Muscle layer of colon (tissue), 2 donors: ENCODE measurements around the gene PDE4B.
"Not testable (repeated sequence)": the region's sequence is repeated elsewhere in the genome, so short reads cannot be mapped to it uniquely, and the experiment has no call there.

Source experiments
- H3K27ac ChIP-seq: one replicate; pipeline ENCODE4 v1.7.0; 2013; ENCODE audit warnings: low read depth, mild to moderate bottlenecking, low read length, moderate library complexity
- H3K27me3 ChIP-seq, 2 donors: one replicate each; pipeline ENCODE4 v1.7.0; 2013; ENCODE audit warnings: low read length in 2 of 2, mild to moderate bottlenecking in 2 of 2; ENCODE audit not compliant: insufficient read depth in 2 of 2, control insufficient read depth in 1 of 2
- H3K36me3 ChIP-seq: one replicate; pipeline ENCODE4 v1.7.0; 2013; ENCODE audit warnings: mild to moderate bottlenecking, low read length; ENCODE audit not compliant: insufficient read depth
- H3K4me1 ChIP-seq: one replicate; pipeline ENCODE4 v1.7.0; 2013; ENCODE audit warnings: mild to moderate bottlenecking, low read length; ENCODE audit not compliant: insufficient read depth
- H3K4me3 ChIP-seq, 2 donors: one replicate each; pipeline ENCODE4 v1.7.0; 2013; ENCODE audit warnings: low read length in 2 of 2, low read depth in 1 of 2, mild to moderate bottlenecking in 1 of 2, moderate library complexity in 1 of 2
- H3K9ac ChIP-seq: one replicate; pipeline ENCODE4 v1.7.0; 2013; ENCODE audit warnings: low read length
- H3K9me3 ChIP-seq: one replicate; pipeline ENCODE4 v1.7.0; 2013; ENCODE audit warnings: mild to moderate bottlenecking, low read length
- donor health status: abdominal sarcoma.
- donor health status: Adenocarcinoma of cecum.

PDE4B gene

DNA sequence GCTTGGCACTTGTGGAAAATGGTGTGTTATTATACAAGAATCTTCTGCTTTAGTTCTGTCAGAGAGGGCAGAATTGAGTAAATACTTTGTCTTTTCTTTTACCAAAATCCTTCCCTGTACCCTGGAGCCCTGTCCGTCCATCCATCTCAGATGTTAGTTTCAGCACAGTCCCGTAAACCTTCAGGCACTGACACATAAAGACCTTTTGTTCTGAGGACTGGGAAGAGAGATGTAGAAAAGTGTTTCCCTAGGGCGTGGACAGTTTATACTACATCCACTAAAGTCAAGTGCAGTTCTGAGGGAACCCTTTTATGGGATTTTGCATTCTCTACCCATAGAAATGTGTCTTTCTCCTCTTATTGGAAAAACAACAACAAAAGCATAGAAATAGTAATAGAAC is 162.4 kb downstream of the PDE4B start:
- Histone ChIP-seq H3K9ac (no peak overlapping the region), H3K4me3 (no peak overlapping the region), H3K36me3 (no peaks in the 10 kb centered on the region)

DNA sequence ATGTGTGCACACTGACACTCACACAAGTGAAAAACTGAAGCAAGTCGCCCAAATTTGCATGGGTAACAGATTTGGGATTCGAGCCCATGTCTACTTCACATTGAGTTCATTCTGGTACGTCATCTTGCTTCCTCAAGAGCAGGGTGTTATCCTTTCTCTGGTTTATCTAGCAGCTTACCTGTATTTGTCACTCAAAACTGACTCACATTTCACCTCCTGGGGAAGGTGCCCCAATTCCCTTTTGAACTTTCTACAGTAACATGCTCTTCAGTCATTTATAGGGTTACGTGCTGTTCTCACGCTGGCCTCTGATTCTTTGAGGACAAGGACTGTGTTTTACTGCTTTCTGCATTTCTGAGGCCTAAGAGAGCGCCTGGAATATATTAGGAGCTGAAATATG is 162.8 kb downstream of the PDE4B start:
- Histone ChIP-seq H3K9me3 (no peaks in the 10 kb centered on the region), H3K27me3 (no peaks in the 10 kb centered on the region), H3K36me3 (no peaks in the 10 kb centered on the region), H3K9ac (no peak overlapping the region), H3K4me1 (no peaks in the 10 kb centered on the region), H3K27ac (no peak overlapping the region), H3K4me3 (no peak overlapping the region)

More for the DNA sequence above, 162.4 kb downstream of the PDE4B start:
- H3K4me1 ChIP-seq = no peaks in the 10 kb centered on the region
- H3K27ac ChIP-seq = no peak overlapping the region
- H3K27me3 ChIP-seq = no peaks in the 10 kb centered on the region
- no peaks in the 10 kb centered on the region for H3K9me3 ChIP-seq

DNA sequence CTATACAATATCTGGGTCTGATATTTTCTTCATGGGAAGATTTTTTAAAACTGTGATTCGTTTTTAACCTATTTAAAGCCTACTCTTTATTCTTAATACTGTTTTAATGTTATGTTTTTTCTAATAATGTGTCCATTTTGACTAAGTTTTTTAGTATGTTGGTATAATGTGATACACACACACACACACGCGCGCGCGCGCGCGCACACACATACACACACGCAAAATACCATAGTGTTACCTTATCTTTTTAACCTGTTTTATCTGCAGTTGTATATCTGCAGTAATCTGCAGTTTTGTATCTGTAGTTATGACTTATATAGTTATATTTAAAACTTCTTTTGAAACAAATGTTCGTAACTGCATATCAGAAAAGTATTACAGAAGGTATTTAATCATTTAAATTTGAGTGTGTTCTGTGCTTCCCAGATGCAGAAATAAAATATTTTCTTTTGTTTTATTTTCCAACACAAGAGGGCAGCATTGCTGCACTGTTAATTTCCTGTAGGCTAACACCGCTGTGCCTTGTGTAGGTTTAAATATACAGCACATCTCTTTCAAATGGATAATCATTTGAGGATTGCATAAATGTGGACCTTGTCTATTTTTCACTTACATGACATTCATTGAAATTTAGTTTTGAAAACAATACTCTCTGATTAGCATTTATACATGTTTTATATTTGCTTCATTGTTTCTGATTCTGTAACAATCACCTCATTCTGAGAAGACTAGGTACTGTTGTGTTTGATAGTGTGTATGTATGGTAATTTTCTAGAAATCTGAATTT is 166.1 kb downstream of the PDE4B start:
- Histone ChIP-seq H3K36me3 (no peaks in the 10 kb centered on the region), H3K9ac (no peak overlapping the region), H3K27ac (no peak overlapping the region), H3K9me3 (no peaks in the 10 kb centered on the region), H3K4me1 (no peaks in the 10 kb centered on the region), H3K27me3 (no peaks in the 10 kb centered on the region), H3K4me3 (no peak overlapping the region)

DNA sequence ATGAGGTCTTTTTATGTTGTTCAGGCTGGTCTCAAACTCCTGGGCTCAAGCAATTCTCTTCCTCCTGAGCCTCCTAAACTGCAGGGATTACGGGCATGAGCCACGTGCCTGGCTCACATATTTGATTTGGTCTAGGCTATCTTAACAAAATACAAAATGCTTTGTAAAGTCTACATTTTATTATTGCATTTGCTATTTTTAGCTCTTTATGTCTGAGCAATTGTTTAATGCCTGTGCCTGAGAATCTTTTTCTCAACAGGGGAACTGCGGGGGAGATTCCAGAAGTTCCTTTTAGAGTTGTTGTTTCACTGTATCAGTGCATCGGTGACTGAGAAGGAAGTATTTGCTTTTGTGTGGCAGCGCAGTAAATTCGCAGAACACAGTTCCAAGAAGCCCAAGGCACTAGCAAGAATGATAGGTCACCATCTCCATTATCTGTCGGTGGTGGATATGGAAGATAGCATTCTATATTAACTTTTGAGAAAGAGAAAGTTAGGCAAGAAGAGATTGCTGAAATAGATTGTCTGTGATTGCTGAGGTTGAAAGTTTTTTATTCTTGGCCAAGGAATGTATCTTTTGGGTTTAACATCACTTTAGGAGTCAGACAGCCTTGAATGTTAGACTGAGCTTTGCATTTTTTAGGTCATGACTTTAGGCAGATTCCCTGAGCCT is 167.3 kb downstream of the PDE4B start:
- Histone ChIP-seq H3K9me3 (no peaks in the 10 kb centered on the region), H3K36me3 (no peaks in the 10 kb centered on the region), H3K27me3 (no peaks in the 10 kb centered on the region), H3K4me1 (no peaks in the 10 kb centered on the region), H3K27ac (no peak overlapping the region), H3K9ac (no peak overlapping the region), H3K4me3 (no peak overlapping the region)

DNA sequence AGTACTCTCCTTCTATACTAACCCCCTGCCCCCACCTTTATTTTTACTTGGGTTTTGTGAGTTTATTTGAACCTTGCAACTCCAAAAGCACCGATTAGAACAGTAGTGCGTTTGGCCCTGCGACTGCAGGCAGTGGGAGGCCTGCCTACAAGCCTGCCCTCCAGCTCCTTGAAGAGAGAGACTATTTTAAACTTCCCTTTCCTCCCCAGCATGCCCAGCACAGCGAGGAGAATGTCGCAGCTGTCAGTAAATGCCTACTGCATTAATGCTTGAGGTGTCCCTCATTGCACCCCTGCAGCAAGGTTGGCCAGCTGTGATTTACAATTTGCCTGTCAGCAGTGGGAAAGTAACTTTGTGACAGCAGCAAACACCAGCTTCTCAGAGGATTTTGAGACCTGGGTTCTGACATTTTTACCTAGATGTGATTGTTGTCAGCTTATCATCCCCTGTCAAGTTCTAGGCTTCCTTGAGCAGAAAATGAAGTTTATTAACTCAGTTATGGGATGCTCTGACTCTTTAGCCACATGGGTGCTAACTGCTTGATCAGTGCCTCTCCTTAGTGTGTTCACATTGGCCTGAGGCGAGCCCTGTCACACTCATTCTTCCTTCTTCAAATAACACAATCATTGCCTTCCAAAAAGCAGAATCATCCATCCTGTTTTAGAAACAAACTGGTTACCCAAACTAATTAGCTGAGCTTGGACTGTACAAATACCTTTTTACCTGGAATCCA is 170.6 kb downstream of the PDE4B start:
- Histone ChIP-seq H3K27me3 (no peaks in the 10 kb centered on the region), H3K36me3 (no peaks in the 10 kb centered on the region), H3K4me3 (no peak overlapping the region), H3K9ac (no peak overlapping the region), H3K9me3 (no peaks in the 10 kb centered on the region), H3K27ac (no peak overlapping the region), H3K4me1 (no peaks in the 10 kb centered on the region)

DNA sequence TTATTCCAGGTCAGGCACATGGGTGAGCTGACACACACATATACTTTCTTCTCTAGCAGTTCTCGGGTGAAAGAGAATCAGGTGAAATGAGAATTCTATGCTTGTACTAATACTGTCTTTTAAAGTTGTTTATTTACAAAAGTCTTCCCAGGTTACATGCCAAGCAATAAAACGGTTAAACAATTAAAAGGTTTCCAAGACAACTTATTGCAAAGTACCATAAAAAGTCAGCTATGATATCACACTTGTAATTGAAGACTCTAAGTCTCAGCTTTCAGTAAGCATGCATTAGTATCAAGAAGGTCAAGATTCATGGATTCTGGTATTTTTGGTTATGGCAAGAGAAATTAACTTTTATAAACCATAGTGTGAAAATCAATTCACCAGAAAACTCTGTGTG is 171.4 kb downstream of the PDE4B start:
- Histone ChIP-seq H3K36me3 (no peaks in the 10 kb centered on the region), H3K4me3 (no peak overlapping the region), H3K27ac (no peak overlapping the region), H3K9ac (no peak overlapping the region), H3K4me1 (no peaks in the 10 kb centered on the region), H3K27me3 (no peaks in the 10 kb centered on the region), H3K9me3 (no peaks in the 10 kb centered on the region)

DNA sequence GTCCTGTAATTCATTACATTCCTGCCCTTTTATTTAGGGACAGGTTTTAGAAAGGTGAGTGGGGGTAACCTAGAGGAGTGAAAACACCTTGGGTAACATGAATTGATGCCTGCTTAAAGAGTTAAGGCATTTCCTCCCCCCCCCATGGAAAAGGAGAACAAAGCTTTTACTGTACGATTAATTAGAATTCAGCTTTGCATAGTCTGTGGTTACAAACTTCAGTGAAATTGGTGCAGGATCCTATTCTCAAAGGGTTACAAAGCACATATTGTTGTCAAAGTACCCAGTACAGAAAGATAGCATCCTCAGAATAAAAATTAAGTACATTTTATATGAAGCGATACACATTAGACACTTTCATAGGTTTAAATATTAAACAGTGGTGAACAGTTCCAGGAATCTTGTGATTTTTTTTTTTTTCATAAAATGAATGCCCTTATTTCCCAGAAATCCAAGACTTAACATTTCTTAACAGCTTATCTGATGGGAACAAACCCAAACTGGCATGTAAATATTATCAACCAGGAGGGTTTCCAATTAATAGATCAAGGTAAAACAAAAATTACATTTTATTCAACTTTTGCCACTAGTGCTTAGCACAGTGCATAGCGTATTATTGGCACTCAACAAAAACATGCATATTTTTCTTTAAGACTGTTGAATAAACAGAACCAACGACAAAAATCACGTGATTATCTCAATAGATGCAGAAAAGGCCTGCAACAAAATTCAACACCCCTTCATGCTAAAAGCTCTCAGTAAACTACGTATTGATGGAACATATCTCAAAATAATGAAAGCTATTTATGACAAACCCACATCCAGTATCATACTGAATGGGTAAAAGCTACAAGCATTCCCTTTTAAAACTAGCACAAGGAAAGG is 172.7 kb downstream of the PDE4B start:
- Histone ChIP-seq H3K27me3 (no peaks in the 10 kb centered on the region), H3K27ac (no peak overlapping the region), H3K4me3 (no peak overlapping the region), H3K36me3 (no peaks in the 10 kb centered on the region), H3K9ac (no peak overlapping the region), H3K9me3 (no peaks in the 10 kb centered on the region), H3K4me1 (no peaks in the 10 kb centered on the region)

DNA sequence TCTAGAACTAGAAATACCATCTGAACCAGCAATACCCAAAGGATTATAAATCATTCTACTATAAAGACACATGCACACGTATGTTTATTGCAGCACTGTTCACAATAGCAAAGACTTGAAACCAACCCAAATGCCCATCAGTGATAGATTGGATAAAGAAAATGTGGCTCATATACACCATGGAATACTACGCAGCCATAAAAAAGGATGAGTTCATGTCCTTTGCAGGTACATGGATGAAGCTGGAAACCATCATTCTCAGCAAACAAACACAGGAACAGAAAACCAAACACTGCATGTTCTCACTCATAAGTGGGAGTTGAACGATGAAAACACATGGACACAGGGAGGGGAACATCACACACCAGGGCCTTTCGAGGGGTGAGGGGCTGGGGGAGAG is 174.8 kb downstream of the PDE4B start:
- not testable (repeated sequence) for H3K27me3 ChIP-seq, H3K9ac ChIP-seq, H3K4me3 ChIP-seq, H3K4me1 ChIP-seq, H3K27ac ChIP-seq, H3K36me3 ChIP-seq, H3K9me3 ChIP-seq

DNA sequence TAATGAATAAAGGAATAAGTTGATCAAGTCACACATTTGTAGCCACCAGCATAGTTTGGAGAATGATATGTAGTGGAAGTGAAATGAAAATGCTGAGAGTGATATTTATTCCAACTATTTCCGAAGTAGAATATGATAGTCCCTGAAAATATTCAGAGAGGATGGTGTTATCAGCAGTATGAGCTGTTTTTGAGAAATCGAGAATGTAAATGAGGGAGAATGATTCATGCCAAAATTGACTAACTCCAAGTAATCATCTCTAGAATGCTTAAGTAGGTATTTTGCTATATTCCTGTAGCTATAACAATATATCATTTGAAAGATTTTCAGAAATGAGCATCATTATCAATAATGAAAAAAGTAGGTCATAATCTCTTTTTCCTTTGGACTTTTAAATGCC is 178.9 kb downstream of the PDE4B start:
- no peaks in the 10 kb centered on the region for H3K4me1 ChIP-seq
- H3K9me3 ChIP-seq = no peaks in the 10 kb centered on the region
- H3K36me3 ChIP-seq = no peaks in the 10 kb centered on the region
- no peak overlapping the region for H3K27ac ChIP-seq
- H3K27me3 ChIP-seq = no peaks in the 10 kb centered on the region
- no peak overlapping the region for H3K9ac ChIP-seq
- no peak overlapping the region for H3K4me3 ChIP-seq

DNA sequence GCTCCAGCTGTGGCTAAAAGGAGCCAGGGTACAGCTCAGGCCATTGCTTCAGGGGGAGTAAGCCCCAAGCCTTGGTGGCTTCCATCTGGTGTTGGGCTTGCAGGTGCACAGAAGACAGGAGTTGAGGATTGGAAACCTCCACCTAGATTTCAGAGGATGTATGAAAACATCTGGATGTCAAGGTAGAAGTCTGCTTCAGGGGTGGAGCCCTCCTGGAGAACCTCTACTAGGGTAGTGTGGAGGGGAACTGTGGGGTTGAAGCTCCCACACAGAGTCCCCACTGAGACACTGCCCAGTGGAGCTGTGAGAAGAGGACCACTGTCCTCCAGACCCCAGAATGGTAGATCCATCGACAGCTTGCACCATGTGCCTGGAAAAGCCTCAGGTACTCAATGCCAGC is 183.0 kb downstream of the PDE4B start:
- Histone ChIP-seq H3K4me3 (no peak overlapping the region), H3K27me3 (no peaks in the 10 kb centered on the region), H3K36me3 (no peaks in the 10 kb centered on the region), H3K9me3 (no peaks in the 10 kb centered on the region), H3K9ac (no peak overlapping the region), H3K4me1 (no peaks in the 10 kb centered on the region), H3K27ac (no peak overlapping the region)
